DND-41 (cell line): ENCODE results near the gene SMC1B.

ENCODE experiments used
- ATAC-seq: fragments of 200-7000 bp; cut with Tn5 transposase; 3 replicates; pipeline ENCODE4 v1.9.1; 2021; ENCODE audit warnings: low read depth; ENCODE audit not compliant: insufficient read depth
- DNase-seq: peaks from one replicate; pipeline ENCODE4 v3.0.0-alpha.2; 2020
- H2AFZ ChIP-seq: 2 replicates; pipeline ENCODE4 v1.6.0; 2012; ENCODE audit warnings: low read depth, low read length
- H3K27ac ChIP-seq: 2 replicates; pipeline ENCODE4 v1.5.1; 2012; ENCODE audit warnings: low read length, inconsistent platforms
- H3K27me3 ChIP-seq: fragments of 200-600 bp; sonication (generic); 2 replicates; pipeline ENCODE4 v1.6.0; 2012; ENCODE audit warnings: low read length, mild to moderate bottlenecking, inconsistent platforms; ENCODE audit not compliant: insufficient read depth, poor library complexity
- H3K36me3 ChIP-seq: 2 replicates; pipeline ENCODE4 v1.5.1; 2012; ENCODE audit warnings: low read length, inconsistent platforms; ENCODE audit not compliant: insufficient read depth
- H3K4me1 ChIP-seq: 2 replicates; pipeline ENCODE4 v1.5.1; 2012; ENCODE audit warnings: mild to moderate bottlenecking, low read length; ENCODE audit not compliant: insufficient read depth
- H3K4me2 ChIP-seq: 2 replicates; pipeline ENCODE4 v1.6.0; 2012; ENCODE audit warnings: mild to moderate bottlenecking, moderate library complexity, low read length, inconsistent platforms; ENCODE audit not compliant: insufficient read depth
- H3K4me3 ChIP-seq, 2 experiments: fragments of 200-600 bp in 1 of 2; shearing (Covaris generic) in 1 of 2; 2 replicates each; pipeline ENCODE4 v1.5.1; 2012 to 2016; ENCODE audit warnings: inconsistent platforms in 2 of 2, low read length in 2 of 2, mild to moderate bottlenecking in 2 of 2, low read depth in 1 of 2, moderate library complexity in 1 of 2
- H3K79me2 ChIP-seq: 2 replicates; pipeline ENCODE4 v1.6.0; 2012; ENCODE audit warnings: low read length, inconsistent platforms; ENCODE audit not compliant: insufficient read depth
- H3K9ac ChIP-seq: 2 replicates; pipeline ENCODE4 v1.6.0; 2012; ENCODE audit warnings: low read depth, mild to moderate bottlenecking, inconsistent platforms, low read length, moderate library complexity
- H3K9me3 ChIP-seq: 2 replicates; pipeline ENCODE4 v1.5.1; 2012; ENCODE audit warnings: low read length, moderate library complexity, mild to moderate bottlenecking, inconsistent platforms; ENCODE audit not compliant: insufficient read depth, severe bottlenecking
- H4K20me1 ChIP-seq: 2 replicates; pipeline ENCODE4 v1.6.0; 2012; ENCODE audit warnings: low read length; ENCODE audit not compliant: insufficient read depth
- CTCF ChIP-seq: IDR thresholded peaks from 2 replicates; pipeline ENCODE4 v1.5.1; 2012; ENCODE audit warnings: borderline replicate concordance, low read length, moderate library complexity, mild to moderate bottlenecking; ENCODE audit not compliant: poor library complexity, severe bottlenecking; ENCODE audit errors: extremely low read depth
- EZH2 ChIP-seq: IDR thresholded peaks from 3 replicates; pipeline ENCODE4 v1.6.1; 2012; ENCODE audit warnings: borderline replicate concordance, low read depth, mild to moderate bottlenecking, moderate library complexity, low read length, inconsistent platforms; ENCODE audit not compliant: severe bottlenecking

The SMC1B gene

GRCh38 chr22:45318168-45318557, 95.2 kb downstream of the SMC1B start:
- H3K79me2 ChIP-seq: peaks cover 66% of the 10 kb centered on the region
- no peaks in the 10 kb centered on the region for H3K9me3 ChIP-seq
- H2AFZ ChIP-seq: peak overlapping the region; percentile 50
- H3K36me3 ChIP-seq: peaks cover 9% of the 10 kb centered on the region
- TF ChIP-seq EZH2 (no peak), CTCF (no peak)
- peak overlapping the region; percentile 56 for H3K4me2 ChIP-seq
- peaks cover 38% of the 10 kb centered on the region for H4K20me1 ChIP-seq
- peak; percentile 74 for DNase-seq
- peak overlapping the region; percentile 32; the same call in 1 of the 2 replicates for H3K9ac ChIP-seq
- H3K27ac ChIP-seq: peak overlapping the region; percentile 62
- ATAC-seq: peak; percentile 90
- peaks cover 24% of the 10 kb centered on the region for H3K4me1 ChIP-seq
- peak overlapping the region in 1 of 2 experiments; percentile 39; a peak in 2 of 4 replicates for H3K4me3 ChIP-seq
- H3K27me3 ChIP-seq: no peaks in the 10 kb centered on the region

GRCh38 chr22:45317551-45318167, 95.7 kb downstream of the SMC1B start:
- Histone ChIP-seq H3K36me3 (peaks cover 4% of the 10 kb centered on the region), H3K79me2 (peaks cover 71% of the 10 kb centered on the region), H3K4me1 (peaks cover 24% of the 10 kb centered on the region), H3K9me3 (no peaks in the 10 kb centered on the region), H3K27me3 (no peaks in the 10 kb centered on the region), H2AFZ (no peak overlapping the region), H4K20me1 (peaks cover 38% of the 10 kb centered on the region), H3K4me3 (no peak overlapping the region), H3K4me2 (peak overlapping the region; percentile 56), H3K9ac (no peak overlapping the region), H3K27ac (peak overlapping the region; percentile 62)
- no peak for TF ChIP-seq EZH2
- TF ChIP-seq CTCF: no peak
- DNase-seq: no peak
- no peak for ATAC-seq

GRCh38 chr22:45316796-45317526, 96.4 kb downstream of the SMC1B start:
- no peak for TF ChIP-seq CTCF
- no peak for TF ChIP-seq EZH2
- Histone ChIP-seq H3K9ac (no peak overlapping the region), H3K4me3 (no peak overlapping the region), H3K79me2 (peaks cover 78% of the 10 kb centered on the region), H3K4me1 (peaks cover 26% of the 10 kb centered on the region), H3K4me2 (no peak overlapping the region), H3K27ac (no peak overlapping the region), H2AFZ (no peak overlapping the region), H4K20me1 (peaks cover 37% of the 10 kb centered on the region), H3K9me3 (no peaks in the 10 kb centered on the region), H3K36me3 (no peaks in the 10 kb centered on the region), H3K27me3 (no peaks in the 10 kb centered on the region)
- DNase-seq (no peak), ATAC-seq (no peak)
